Suprapubic skin (tissue), 4 donors: ENCODE data around the gene NPC2.

Experiments
- CTCF ChIP-seq, 2 donors: fragments of 200-600 bp in 1 of 2; fragments of 450-650 bp in 1 of 2; sonication (generic) in 1 of 2; IDR thresholded peaks; one replicate each; pipeline ENCODE4 v1.5.1; 2016 to 2019; ENCODE audit warnings: antibody characterized with exemption in 2 of 2, mild to moderate bottlenecking in 1 of 2, moderate library complexity in 1 of 2
- EP300 ChIP-seq: sonication (generic); formaldehyde crosslinking; IDR thresholded peaks from one replicate; pipeline ENCODE4 v1.6.1; 2017; ENCODE audit warnings: antibody characterized with exemption
- POLR2A ChIP-seq, 2 donors: fragments of 450-650 bp; IDR thresholded peaks; one replicate each; pipeline ENCODE4 v1.6.1; 2017; ENCODE audit warnings: antibody characterized with exemption in 2 of 2, mild to moderate bottlenecking in 2 of 2, moderate library complexity in 2 of 2
- POLR2AphosphoS5 ChIP-seq, 3 donors: sonication (generic); formaldehyde crosslinking; IDR thresholded peaks; one replicate each; pipeline ENCODE4 v1.6.1; 2017; ENCODE audit warnings: antibody characterized with exemption in 3 of 3

GRCh38 chr14:74503291-74503937, 10.3 kb upstream of the NPC2 start:
- TF ChIP-seq CTCF (IDR thresholded peaks at IDR 0.05) = no peak
- TF ChIP-seq POLR2A (IDR thresholded peaks at IDR 0.05) = no peak
- TF ChIP-seq POLR2AphosphoS5 (IDR thresholded peaks at IDR 0.05) = no peak
- no peak for TF ChIP-seq EP300
